Measurements from ENCODE around the gene ST6GALNAC2.
A peak's percentile ranks its signal among the peaks of the same experiment; 100 is the strongest.
"Not testable (repeated sequence)": the region's sequence is repeated elsewhere in the genome, so short reads cannot be mapped to it uniquely, and the experiment has no call there.

Gene ST6GALNAC2

DNA sequence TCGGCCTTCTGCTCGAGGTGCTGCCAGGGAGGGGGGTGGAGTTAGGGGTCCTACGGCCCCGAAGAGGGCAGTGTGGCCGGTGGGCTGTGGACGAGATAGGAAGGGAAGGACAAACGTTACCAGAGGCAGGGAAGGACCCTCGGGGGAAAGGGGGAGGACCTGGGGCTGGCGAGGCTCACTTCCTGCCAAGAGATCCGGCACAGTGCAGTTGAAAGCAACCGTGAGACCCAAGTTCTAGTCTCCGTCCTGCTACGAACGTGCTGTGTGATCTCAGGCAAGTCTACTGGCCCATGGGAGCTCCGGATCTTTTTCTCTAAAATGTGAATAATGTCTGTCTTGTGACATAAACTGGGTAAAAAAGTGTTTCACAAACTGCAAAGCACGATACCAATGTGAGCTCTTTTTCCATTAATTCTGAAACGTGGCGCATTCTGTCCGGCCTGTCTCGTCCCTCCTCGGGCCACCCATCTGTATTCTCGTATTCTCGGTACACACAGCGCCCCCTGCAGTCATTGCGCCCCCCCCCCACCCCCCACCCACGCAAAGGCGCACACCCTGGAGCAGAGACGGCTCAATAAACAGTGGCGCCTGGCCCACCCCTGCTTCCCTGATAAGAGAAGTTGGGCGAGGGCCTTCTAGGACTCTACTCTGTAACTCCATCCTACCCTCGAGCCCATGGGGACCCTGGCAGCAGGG lies 57.0 kb downstream of the ST6GALNAC2 start:
- DNase-seq (ENCODE audit: low read depth in 3 of 3): no peak

GRCh38 chr17:76528156-76528527 lies 57.5 kb downstream of the ST6GALNAC2 start:
- no peak for DNase-seq (ENCODE audit: low read depth in 3 of 3)

- DNase-seq (ENCODE audit: low read depth in 3 of 3): no peak
These were observed 58.1 kb downstream of the ST6GALNAC2 start for GRCh38 chr17:76527430-76528111.

DNA sequence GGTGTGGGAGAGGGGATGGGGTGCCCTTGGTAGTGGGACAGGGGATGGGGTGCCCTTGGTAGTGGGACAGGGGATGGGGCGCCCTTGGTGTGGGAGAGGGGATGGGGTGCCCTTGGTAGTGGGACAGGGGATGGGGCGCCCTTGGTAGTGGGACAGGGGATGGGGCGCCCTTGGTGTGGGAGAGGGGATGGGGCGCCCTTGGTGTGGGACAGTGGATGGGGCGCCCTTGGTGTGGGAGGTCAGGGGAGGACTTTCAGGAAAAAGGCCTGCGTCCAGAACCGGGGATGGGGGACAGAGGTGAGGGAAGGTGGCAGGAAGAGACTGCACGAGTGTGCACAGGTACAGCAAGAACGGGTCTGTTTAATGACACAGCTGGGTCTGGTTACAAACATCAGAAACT lies 58.6 kb downstream of the ST6GALNAC2 start:
- DNase-seq (ENCODE audit: low read depth in 3 of 3): not testable (repeated sequence)

GRCh38 chr17:76525513-76525833 lies 60.2 kb downstream of the ST6GALNAC2 start:
- not testable (repeated sequence) for DNase-seq (ENCODE audit: low read depth in 3 of 3)

DNA sequence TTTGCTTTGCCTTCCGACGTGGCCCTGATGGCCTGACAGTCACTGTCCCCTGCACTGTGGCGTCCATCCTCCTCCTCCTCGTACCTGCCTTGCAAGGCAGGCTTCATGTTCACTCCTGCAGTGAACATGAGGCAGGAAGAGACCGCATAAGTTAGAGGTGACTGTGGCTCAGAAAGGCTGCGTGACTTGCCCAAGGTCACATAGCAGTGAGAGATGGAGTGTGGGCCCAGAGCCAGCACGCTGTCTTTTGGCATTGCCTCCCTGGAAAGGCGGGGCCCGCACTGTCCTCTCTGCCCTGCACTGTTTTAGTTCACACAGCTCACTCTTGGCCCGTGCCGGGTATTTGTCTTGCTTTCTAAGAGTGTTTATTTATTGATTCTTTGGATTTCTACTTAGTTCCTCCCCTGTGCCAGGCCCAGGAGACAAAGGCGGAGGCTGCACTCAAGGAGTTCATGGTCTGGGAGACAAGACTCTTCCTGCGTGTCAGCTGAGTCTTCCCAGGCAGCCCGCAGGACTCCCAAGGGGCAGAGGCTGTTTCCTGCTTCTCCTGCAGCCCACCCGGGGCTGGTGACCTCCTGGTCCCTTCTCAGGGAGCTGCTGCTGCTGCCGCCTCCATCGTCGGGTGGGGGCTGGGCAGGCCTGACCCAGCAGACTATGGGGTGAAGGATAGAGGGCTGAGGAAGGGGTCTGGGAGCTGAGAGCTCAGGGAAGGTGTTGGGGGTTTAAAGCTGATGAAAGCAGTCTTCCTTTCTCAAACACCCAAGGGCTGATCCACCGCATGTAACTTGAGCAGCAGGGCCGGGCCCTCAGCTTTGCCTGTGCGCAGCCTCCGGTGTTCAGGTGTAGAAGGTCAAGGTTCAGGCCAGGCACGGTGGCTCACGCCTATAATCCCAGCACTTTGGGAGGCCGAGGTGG lies 60.8 kb downstream of the ST6GALNAC2 start:
- no peak for DNase-seq (ENCODE audit: low read depth in 3 of 3)

DNA sequence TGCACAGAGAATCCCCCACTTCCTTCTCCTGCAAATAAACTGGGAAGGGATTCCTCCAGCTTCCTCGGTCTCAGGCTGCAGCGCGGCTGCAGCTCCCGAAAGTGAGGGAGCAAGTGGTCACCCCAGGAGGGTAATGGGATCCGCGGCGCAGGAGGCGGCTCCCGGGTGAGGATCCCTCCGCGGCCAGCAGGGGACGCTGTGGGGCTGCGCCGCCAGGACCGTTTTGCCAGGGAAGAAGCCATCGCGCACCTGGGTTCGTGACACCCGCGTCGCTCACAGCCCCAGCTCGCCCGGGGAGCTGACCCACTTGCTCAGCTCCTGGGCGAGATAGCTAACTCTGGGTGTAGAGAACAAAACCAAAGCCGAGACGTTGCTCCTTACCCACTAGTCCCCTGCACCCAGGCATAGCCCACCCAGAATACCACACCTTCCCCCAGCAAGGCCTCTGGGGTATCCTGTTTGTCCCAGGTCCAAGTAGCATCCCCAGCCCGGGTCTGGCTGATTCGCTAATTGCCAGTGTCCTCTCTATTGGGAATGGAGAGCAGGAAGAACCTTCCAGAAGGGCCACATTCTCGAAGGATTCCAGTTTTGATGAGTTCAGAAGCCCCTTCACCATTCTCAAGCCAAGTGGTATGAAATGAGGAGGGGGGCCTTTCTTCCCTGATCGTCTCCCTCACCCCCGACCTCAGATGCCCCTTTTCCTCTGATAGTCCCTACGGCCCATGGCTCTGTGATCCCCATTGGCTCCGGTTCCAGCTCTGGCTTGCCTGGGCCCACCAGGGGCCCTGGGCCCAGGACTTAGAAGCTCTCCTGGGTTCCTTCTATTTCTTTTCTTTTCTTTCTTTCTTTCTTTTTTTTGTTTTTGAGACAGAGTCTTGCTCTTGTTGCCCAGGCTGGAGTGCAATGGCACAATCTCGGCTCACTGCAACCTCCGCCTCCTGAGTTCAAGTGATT lies 62.3 kb downstream of the ST6GALNAC2 start:
- DNase-seq (ENCODE audit: low read depth in 3 of 3): peak; percentile 60 to 75 (median 73)

- DNase-seq (ENCODE audit: low read depth in 3 of 3): not testable (repeated sequence)
These were observed 64.0 kb downstream of the ST6GALNAC2 start for GRCh38 chr17:76521683-76522082.

GRCh38 chr17:76521262-76521661 lies 64.4 kb downstream of the ST6GALNAC2 start:
- no peak for DNase-seq (ENCODE audit: low read depth in 3 of 3)

DNA sequence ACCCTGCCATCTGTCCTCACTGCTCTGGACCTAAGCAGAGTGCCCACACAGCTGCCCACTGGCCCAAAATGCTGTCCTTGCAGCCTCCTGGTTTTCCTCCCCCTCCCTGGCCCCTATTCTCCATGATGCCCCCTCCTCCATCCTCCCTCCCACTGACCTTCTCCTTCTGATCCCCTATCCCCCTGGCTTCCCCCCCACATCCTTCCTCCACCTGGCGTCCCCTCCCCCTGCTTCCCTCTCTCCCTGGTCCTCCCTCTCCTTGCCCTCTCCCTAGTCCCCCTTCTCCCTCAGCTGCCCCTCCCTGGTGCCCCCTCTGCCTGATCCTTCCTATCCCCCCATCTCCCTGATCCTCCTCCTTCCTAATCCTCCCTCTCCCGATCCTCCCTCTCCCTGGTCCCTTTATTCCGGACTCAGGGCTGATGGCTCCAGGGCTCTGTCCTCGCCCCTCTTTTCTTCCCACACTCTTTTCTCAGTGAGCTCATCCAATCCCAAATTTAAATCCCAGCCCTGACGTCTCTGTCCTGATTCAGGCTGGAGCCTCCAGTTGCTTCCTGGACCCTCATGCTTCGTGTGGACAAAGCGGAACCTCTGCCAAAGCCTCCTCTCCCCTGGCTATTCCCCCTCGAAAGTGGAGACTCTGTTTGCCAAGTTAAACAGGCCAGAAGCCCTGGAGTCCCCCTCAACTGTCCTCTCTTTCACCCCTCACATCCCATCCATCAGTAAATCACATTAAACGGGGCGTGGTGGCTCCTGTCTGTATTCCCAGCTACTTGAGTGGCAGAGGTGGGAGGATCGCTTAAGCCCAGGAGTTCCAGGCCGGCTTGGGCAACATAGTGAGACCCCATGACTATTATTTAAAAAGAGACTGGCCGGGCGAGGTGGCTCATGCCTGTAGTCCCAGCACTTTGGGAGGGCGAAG lies 66.4 kb downstream of the ST6GALNAC2 start:
- DNase-seq (ENCODE audit: low read depth in 3 of 3): no peak

- DNase-seq (ENCODE audit: low read depth in 3 of 3): no peak
These were observed 68.0 kb downstream of the ST6GALNAC2 start for GRCh38 chr17:76517638-76518038.

All from stimulated activated CD4-positive, alpha-beta T cell treated with anti-CD3 and anti-CD28 coated beads, TNF-alpha, amount 100 ng/mL, for 48 hours (primary cell).